ENCODE data around the gene MYL12A.

DNA sequence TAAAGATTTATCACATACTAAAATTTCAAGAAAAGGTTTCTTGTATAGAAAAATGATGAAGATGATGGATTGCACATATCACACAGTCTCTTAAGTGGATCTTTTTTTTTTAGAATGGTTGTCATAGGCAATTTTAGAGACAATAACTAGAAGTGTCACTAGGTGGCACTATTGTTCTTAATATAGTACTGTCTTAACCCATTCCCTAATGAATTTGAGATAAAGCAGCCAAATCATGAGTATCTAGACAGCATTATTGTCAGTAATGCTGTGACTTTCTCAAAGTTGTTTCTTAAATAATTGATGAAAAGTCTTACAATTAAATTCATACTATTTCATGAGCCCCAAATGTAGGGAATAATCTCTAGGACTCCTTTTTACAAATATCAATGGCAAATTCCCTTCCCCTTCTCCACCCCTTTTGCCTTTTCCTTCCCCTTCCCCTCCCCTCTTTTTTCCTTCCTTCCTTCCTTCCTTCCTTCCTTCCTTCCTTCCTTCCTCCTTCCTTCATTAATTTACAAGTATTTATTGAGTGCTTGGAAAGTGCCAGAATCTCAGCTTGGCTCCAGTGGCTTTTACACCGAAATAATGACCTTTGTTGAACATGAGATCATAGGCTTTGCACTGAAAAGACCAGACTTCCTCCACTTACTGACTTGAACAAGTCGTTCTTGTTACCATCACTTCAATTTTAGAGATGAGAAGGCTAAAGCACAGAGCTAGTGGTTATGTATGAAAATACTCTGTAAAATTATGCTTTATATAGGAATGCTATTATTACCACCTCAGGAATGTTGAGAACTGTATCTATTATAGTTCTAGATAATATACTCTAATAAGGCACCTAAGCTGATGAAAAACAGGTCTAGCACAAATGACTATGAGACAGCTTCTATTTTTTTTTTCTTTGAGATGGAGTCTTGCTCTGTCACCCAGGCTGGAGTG is 34.1 kb downstream of the MYL12A start:
- no peak for TF ChIP-seq ARNTL (CRISPR knock-in tag; IDR thresholded peaks at IDR 0.05; ENCODE audit: borderline replicate concordance, low read depth)
- TF ChIP-seq ESRRG (CRISPR knock-in tag; IDR thresholded peaks at IDR 0.05) = no peak
